Osteocyte (in vitro differentiated cells): ENCODE measurements around the gene CCDC71. TPM values are rescaled to one million over a fixed set of nuclear protein-coding genes. Genes with fewer than 3 reads are reported as not detected.

Experiments used
- DNase-seq: peaks from one replicate; pipeline ENCODE4 v3.0.0; 2021; ENCODE audit warnings: mixed read lengths; ENCODE audit not compliant: unreplicated experiment; ENCODE audit errors: extremely low spot score
- H3K27ac Mint-ChIP-seq: one replicate; pipeline ENCODE4 v1.8.0; 2021; ENCODE audit warnings: mild to moderate bottlenecking, mixed read lengths; ENCODE audit not compliant: unreplicated experiment
- H3K27me3 Mint-ChIP-seq: one replicate; pipeline ENCODE4 v1.8.0; 2021; ENCODE audit warnings: mixed read lengths; ENCODE audit not compliant: unreplicated experiment
- H3K36me3 Mint-ChIP-seq: one replicate; pipeline ENCODE4 v1.8.0; 2021; ENCODE audit warnings: mixed read lengths; ENCODE audit not compliant: unreplicated experiment
- H3K4me1 Mint-ChIP-seq: one replicate; pipeline ENCODE4 v1.8.0; 2021; ENCODE audit warnings: mixed read lengths; ENCODE audit not compliant: unreplicated experiment
- H3K4me3 Mint-ChIP-seq: one replicate; pipeline ENCODE4 v1.8.0; 2021; ENCODE audit warnings: mild to moderate bottlenecking, moderate library complexity, mixed read lengths; ENCODE audit not compliant: unreplicated experiment
- H3K9me3 Mint-ChIP-seq: one replicate; pipeline ENCODE4 v1.8.0; 2021; ENCODE audit warnings: mixed read lengths; ENCODE audit not compliant: unreplicated experiment
- total RNA-seq: library from RNA; stranded (reverse); gene quantifications from 2 replicates; pipeline ENCODE4 v1.2.1, GENCODE V29; 2021
- TF ChIP-seq, protein P1 (sequence below): fragments of 200-600 bp; sonication (generic); IDR thresholded peaks from 2 replicates; pipeline ENCODE4 v1.5.0; 2021; ENCODE audit warnings: antibody characterized with exemption, mild to moderate bottlenecking, moderate library complexity

Gene CCDC71
- total RNA-seq, 1 donor from 2014 or later: 24.9 TPM

- TF ChIP-seq, protein P1, sequence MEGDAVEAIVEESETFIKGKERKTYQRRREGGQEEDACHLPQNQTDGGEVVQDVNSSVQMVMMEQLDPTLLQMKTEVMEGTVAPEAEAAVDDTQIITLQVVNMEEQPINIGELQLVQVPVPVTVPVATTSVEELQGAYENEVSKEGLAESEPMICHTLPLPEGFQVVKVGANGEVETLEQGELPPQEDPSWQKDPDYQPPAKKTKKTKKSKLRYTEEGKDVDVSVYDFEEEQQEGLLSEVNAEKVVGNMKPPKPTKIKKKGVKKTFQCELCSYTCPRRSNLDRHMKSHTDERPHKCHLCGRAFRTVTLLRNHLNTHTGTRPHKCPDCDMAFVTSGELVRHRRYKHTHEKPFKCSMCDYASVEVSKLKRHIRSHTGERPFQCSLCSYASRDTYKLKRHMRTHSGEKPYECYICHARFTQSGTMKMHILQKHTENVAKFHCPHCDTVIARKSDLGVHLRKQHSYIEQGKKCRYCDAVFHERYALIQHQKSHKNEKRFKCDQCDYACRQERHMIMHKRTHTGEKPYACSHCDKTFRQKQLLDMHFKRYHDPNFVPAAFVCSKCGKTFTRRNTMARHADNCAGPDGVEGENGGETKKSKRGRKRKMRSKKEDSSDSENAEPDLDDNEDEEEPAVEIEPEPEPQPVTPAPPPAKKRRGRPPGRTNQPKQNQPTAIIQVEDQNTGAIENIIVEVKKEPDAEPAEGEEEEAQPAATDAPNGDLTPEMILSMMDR: no peak
- Mint-ChIP-seq H3K4me1 (peaks cover 38% of the 10 kb centered on the region), H3K4me3 (peak overlapping the region; percentile 77), H3K36me3 (peaks cover 8% of the 10 kb centered on the region), H3K27me3 (no peaks in the 10 kb centered on the region), H3K9me3 (no peaks in the 10 kb centered on the region), H3K27ac (peak overlapping the region; percentile 90)
- no peak for DNase-seq
Observed at GRCh38 chr3:49170744-49171118, 4.6 kb upstream of the CCDC71 start.

- no peaks in the 10 kb centered on the region for H3K9me3 Mint-ChIP-seq
- peaks cover 27% of the 10 kb centered on the region for H3K4me1 Mint-ChIP-seq
- peaks cover 6% of the 10 kb centered on the region for H3K36me3 Mint-ChIP-seq
- DNase-seq: no peak
- peak overlapping the region; percentile 83 for H3K27ac Mint-ChIP-seq
- H3K4me3 Mint-ChIP-seq: peak overlapping the region; percentile 78
- TF ChIP-seq, protein P1: no peak
- no peaks in the 10 kb centered on the region for H3K27me3 Mint-ChIP-seq
Observed at GRCh38 chr3:49166752-49167556, 823 bp upstream of the CCDC71 start.

GRCh38 chr3:49164983-49165720, 979 bp downstream of the CCDC71 start:
- peak overlapping the region; percentile 82 for H3K27ac Mint-ChIP-seq
- H3K4me3 Mint-ChIP-seq: peak overlapping the region; percentile 86
- DNase-seq: no peak
- H3K36me3 Mint-ChIP-seq: peaks cover 6% of the 10 kb centered on the region
- no peaks in the 10 kb centered on the region for H3K27me3 Mint-ChIP-seq
- no peaks in the 10 kb centered on the region for H3K9me3 Mint-ChIP-seq
- TF ChIP-seq, protein P1: no peak
- peaks cover 18% of the 10 kb centered on the region for H3K4me1 Mint-ChIP-seq

DNA sequence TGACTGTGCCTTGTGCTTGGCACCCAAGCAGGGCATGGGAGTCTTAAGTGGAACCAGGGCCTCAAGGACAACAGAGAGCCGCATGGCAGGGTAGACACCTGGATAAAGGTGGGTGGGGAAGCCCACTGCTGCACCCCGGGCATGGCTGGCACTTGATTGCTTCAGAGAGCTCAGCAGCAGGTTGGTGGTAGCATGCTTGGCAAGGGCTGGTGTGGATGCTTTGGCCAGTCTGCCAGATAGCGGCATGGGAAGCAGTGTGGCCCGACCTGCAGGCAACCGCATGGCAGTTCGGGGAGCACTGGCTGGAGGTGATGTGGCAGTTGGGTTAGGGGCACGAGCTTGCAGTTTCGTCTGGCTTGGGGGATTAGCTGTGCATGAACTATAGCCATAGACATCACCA, 2.5 kb downstream of the CCDC71 start:
- Mint-ChIP-seq H3K4me3 (no peak overlapping the region), H3K9me3 (no peaks in the 10 kb centered on the region), H3K27me3 (no peaks in the 10 kb centered on the region), H3K36me3 (peaks cover 6% of the 10 kb centered on the region), H3K4me1 (peaks cover 18% of the 10 kb centered on the region), H3K27ac (no peak overlapping the region)
- TF ChIP-seq, protein P1: no peak
- no peak for DNase-seq
